Neuronal stem cell (in vitro differentiated cells): Measurements from ENCODE around the gene FXYD3.
A peak's percentile ranks its signal among the peaks of the same experiment; 100 is the strongest.
"Not testable (repeated sequence)": the region's sequence is repeated elsewhere in the genome, so short reads cannot be mapped to it uniquely, and the experiment has no call there.

Experiments
- DNase-seq: peaks from one replicate; pipeline ENCODE4 v3.0.0-alpha.2; 2013; ENCODE audit warnings: low spot score
- H2AFZ ChIP-seq: one replicate; pipeline ENCODE4 v1.6.1; 2013; ENCODE audit warnings: mild to moderate bottlenecking, low read length, inconsistent platforms
- H2AK5ac ChIP-seq: 2 replicates; pipeline ENCODE4 v1.6.1; 2013; ENCODE audit warnings: low read depth, mild to moderate bottlenecking, inconsistent platforms, low read length, moderate library complexity, mixed read lengths
- H2BK120ac ChIP-seq: 2 replicates; pipeline ENCODE4 v1.6.1; 2013; ENCODE audit warnings: low read depth, mild to moderate bottlenecking, inconsistent platforms, low read length, moderate library complexity, mixed read lengths
- H2BK12ac ChIP-seq: one replicate; pipeline ENCODE4 v1.6.1; 2013; ENCODE audit warnings: low read length, inconsistent platforms
- H2BK15ac ChIP-seq: 2 replicates; pipeline ENCODE4 v1.6.1; 2013; ENCODE audit warnings: mild to moderate bottlenecking, low read length, inconsistent platforms, mixed read lengths
- H2BK5ac ChIP-seq: one replicate; pipeline ENCODE4 v1.6.1; 2013; ENCODE audit warnings: inconsistent platforms, mild to moderate bottlenecking, low read length, moderate library complexity
- H3K14ac ChIP-seq: one replicate; pipeline ENCODE4 v1.6.1; 2013; ENCODE audit warnings: low read length, inconsistent platforms
- H3K18ac ChIP-seq: 2 replicates; pipeline ENCODE4 v1.6.1; 2013; ENCODE audit warnings: low read length, inconsistent platforms
- H3K23ac ChIP-seq: 2 replicates; pipeline ENCODE4 v1.6.1; 2013; ENCODE audit warnings: low read depth, mild to moderate bottlenecking, mixed read lengths, low read length, inconsistent platforms; ENCODE audit not compliant: poor library complexity
- H3K27ac ChIP-seq: replicated peaks from 3 replicates; pipeline ENCODE4 v1.5.1; 2013; ENCODE audit warnings: low read length, inconsistent platforms
- H3K27me3 ChIP-seq, 3 experiments: 2 replicates each; pipeline ENCODE4 v1.6.1; 2013; ENCODE audit warnings: low read length in 3 of 3, mild to moderate bottlenecking in 2 of 3, inconsistent platforms in 1 of 3, low read depth in 1 of 3, mixed read lengths in 1 of 3, moderate library complexity in 1 of 3; ENCODE audit not compliant: control insufficient read depth in 3 of 3, insufficient read depth in 3 of 3
- H3K36me3 ChIP-seq, 2 donors: replicated peaks in 1 of 2; 2 replicates each; pipeline ENCODE4 v1.6.1; 2013; ENCODE audit warnings: low read length in 2 of 2; ENCODE audit not compliant: control insufficient read depth in 2 of 2, insufficient read depth in 2 of 2
- H3K4ac ChIP-seq: 2 replicates; pipeline ENCODE4 v1.6.1; 2013; ENCODE audit warnings: inconsistent platforms, mild to moderate bottlenecking, low read length, moderate library complexity
- H3K4me1 ChIP-seq, 2 donors: 1 replicate in 1 of 2; 2 replicates in 1 of 2; pipeline ENCODE4 v1.6.1; 2013; ENCODE audit warnings: low read length in 2 of 2, low read depth in 1 of 2; ENCODE audit not compliant: control insufficient read depth in 2 of 2, insufficient read depth in 1 of 2
- H3K4me2 ChIP-seq: one replicate; pipeline ENCODE4 v1.6.1; 2013; ENCODE audit warnings: mild to moderate bottlenecking, low read length, inconsistent platforms; ENCODE audit not compliant: insufficient read depth, poor library complexity, severe bottlenecking
- H3K4me3 ChIP-seq, 2 donors: 2 replicates each; pipeline ENCODE4 v1.5.1; 2013; ENCODE audit warnings: low read length in 2 of 2, mild to moderate bottlenecking in 2 of 2, inconsistent platforms in 1 of 2, moderate library complexity in 1 of 2
- H3K79me1 ChIP-seq: one replicate; pipeline ENCODE4 v1.6.1; 2013; ENCODE audit warnings: low read depth, mild to moderate bottlenecking, inconsistent platforms, low read length, moderate library complexity
- H3K9ac ChIP-seq: one replicate; pipeline ENCODE4 v1.6.1; 2013; ENCODE audit warnings: mild to moderate bottlenecking, low read depth, low read length, inconsistent platforms; ENCODE audit not compliant: poor library complexity
- H3K9me3 ChIP-seq, 2 donors: replicated peaks in 1 of 2; 2 replicates each; pipeline versions ENCODE3 to v1.6.1; 2013; ENCODE audit warnings: low read length in 2 of 2, mild to moderate bottlenecking in 2 of 2, inconsistent platforms in 1 of 2, low read depth in 1 of 2, mixed read lengths in 1 of 2, moderate library complexity in 1 of 2; ENCODE audit not compliant: control insufficient read depth in 2 of 2, insufficient read depth in 1 of 2
- H4K8ac ChIP-seq: one replicate; pipeline ENCODE4 v1.6.1; 2013; ENCODE audit warnings: low read depth, mild to moderate bottlenecking, inconsistent platforms, low read length, moderate library complexity
- H4K91ac ChIP-seq: one replicate; pipeline ENCODE4 v1.6.1; 2013; ENCODE audit warnings: low read length, low read depth, mild to moderate bottlenecking, inconsistent platforms; ENCODE audit not compliant: poor library complexity
- WGBS, 2 donors: extraction: QIAGEN DNeasy Blood & Tissue Kit; methylation state at CpG; one replicate each; pipeline ENCODE4 v1.1.7; 2013; ENCODE audit warnings: missing lambda C conversion rate in 2 of 2, mixed read lengths in 1 of 2; ENCODE audit not compliant: insufficient read length in 2 of 2, insufficient replicate concordance in 1 of 2; ENCODE audit errors: extremely low coverage in 2 of 2; 5-methylcytosine and 5-hydroxymethylcytosine counted together

FXYD3 gene

DNA sequence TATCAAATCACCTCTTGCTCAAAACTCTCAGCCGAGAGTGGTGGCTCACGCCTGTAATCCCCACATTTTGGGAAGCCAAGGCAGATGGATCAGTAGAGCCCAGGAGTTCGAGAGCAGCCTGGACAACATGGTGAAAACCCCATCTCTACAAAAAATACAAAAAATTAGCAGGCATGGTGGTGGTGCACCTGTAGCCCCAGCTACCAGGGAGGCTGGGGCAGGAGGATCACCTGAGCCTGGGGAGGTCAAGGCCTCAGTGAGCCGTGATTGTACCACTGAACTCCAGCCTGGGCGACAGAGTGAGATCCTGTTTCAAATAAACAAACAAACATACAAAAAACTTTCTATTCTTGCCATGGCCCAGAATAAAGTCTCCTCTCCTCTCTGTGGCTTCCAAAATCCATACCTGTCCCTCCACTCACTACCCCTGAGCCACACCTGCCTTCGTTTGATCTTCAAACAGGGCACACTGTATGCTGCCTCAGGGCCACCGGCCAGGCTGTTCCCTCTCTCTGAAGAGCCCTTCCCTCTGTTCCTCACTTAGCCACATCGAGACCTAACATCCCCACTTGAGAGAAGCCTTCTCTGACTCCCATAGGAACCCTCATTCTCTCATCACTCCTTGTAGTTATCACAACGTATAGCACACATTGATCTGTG lies 12.9 kb downstream of the FXYD3 start:
- Histone ChIP-seq H3K9me3 (peaks cover 0 to 2% of the 10 kb centered on the region in 2 donors), H3K4me2 (no peak overlapping the region), H2BK15ac (no peak overlapping the region), H2BK5ac (no peak overlapping the region), H3K79me1 (no peaks in the 10 kb centered on the region), H4K91ac (no peak overlapping the region), H2AFZ (no peak overlapping the region), H3K14ac (no peak overlapping the region), H3K4me1 (peaks cover 0 to 5% of the 10 kb centered on the region in 2 donors), H4K8ac (no peak overlapping the region), H3K36me3 (peaks cover 0 to 2% of the 10 kb centered on the region in 2 donors), H3K23ac (no peak overlapping the region), H3K4ac (no peak overlapping the region), H3K18ac (no peak overlapping the region), H3K27ac (no peak overlapping the region), H2BK12ac (no peak overlapping the region), H2AK5ac (no peak overlapping the region), H2BK120ac (no peak overlapping the region), H3K27me3 (peaks cover 0 to 20% (median 0%) of the 10 kb centered on the region in 3 experiments), H3K9ac (no peak overlapping the region), H3K4me3 (no peak overlapping the region)
- no peak for DNase-seq
- WGBS, 2 donors, result no CpG with 5 or more reads among the region's 9 CpGs

- H2BK5ac ChIP-seq, H3K9me3 ChIP-seq, H2AFZ ChIP-seq, H2BK120ac ChIP-seq, DNase-seq, H3K14ac ChIP-seq, H3K4ac ChIP-seq, H4K8ac ChIP-seq, H3K27ac ChIP-seq, H3K18ac ChIP-seq, H3K23ac ChIP-seq, H3K4me2 ChIP-seq, H3K79me1 ChIP-seq, H2BK12ac ChIP-seq, H2BK15ac ChIP-seq, H3K4me1 ChIP-seq, H2AK5ac ChIP-seq, H3K4me3 ChIP-seq, H4K91ac ChIP-seq, H3K9ac ChIP-seq, H3K36me3 ChIP-seq: not testable (repeated sequence)
- peaks cover 0 to 20% (median 0%) of the 10 kb centered on the region in 3 experiments for H3K27me3 ChIP-seq
- no CpG with 5 or more reads among the region's 14 CpGs for WGBS, 2 donors
Observed at GRCh38 chr19:35129724-35130274, 14.2 kb downstream of the FXYD3 start.

GRCh38 chr19:35130761-35131720 lies 15.4 kb downstream of the FXYD3 start:
- Histone ChIP-seq H2AFZ (no peak overlapping the region), H4K8ac (peak overlapping the region; percentile 7), H3K4ac (no peak overlapping the region), H3K4me2 (no peak overlapping the region), H3K79me1 (no peaks in the 10 kb centered on the region), H3K27ac (no peak overlapping the region), H3K23ac (no peak overlapping the region), H4K91ac (no peak overlapping the region), H3K14ac (no peak overlapping the region), H2BK12ac (no peak overlapping the region), H2AK5ac (peak overlapping the region; percentile 24), H2BK5ac (no peak overlapping the region), H3K4me3 (no peak overlapping the region), H3K27me3 (peaks cover 0 to 20% (median 0%) of the 10 kb centered on the region in 3 experiments), H3K36me3 (peaks cover 0 to 2% of the 10 kb centered on the region in 2 donors), H2BK120ac (no peak overlapping the region), H2BK15ac (peak overlapping the region; percentile 15), H3K18ac (no peak overlapping the region), H3K9me3 (peaks cover 0 to 2% of the 10 kb centered on the region in 2 donors), H3K4me1 (peaks cover 2 to 6% of the 10 kb centered on the region in 2 donors), H3K9ac (no peak overlapping the region)
- WGBS, 2 donors, result no CpG with 5 or more reads among the region's 31 CpGs
- DNase-seq, result no peak

- Histone ChIP-seq H3K14ac (no peak overlapping the region), H4K91ac (no peak overlapping the region), H3K4me3 (no peak overlapping the region), H3K9me3 (peaks cover 0 to 2% of the 10 kb centered on the region in 2 donors), H3K27ac (no peak overlapping the region), H3K4ac (no peak overlapping the region), H3K4me1 (peaks cover 2 to 4% of the 10 kb centered on the region in 2 donors), H2AK5ac (no peak overlapping the region), H2BK5ac (no peak overlapping the region), H2BK15ac (peak overlapping the region; percentile 15), H2BK12ac (no peak overlapping the region), H3K36me3 (peaks cover 0 to 2% of the 10 kb centered on the region in 2 donors), H3K79me1 (no peaks in the 10 kb centered on the region), H2AFZ (no peak overlapping the region), H3K4me2 (no peak overlapping the region), H3K23ac (no peak overlapping the region), H3K27me3 (peaks cover 0 to 16% (median 0%) of the 10 kb centered on the region in 3 experiments), H2BK120ac (no peak overlapping the region), H4K8ac (no peak overlapping the region), H3K9ac (no peak overlapping the region), H3K18ac (no peak overlapping the region)
- DNase-seq, result no peak
Observed at GRCh38 chr19:35132254-35132653, 16.6 kb downstream of the FXYD3 start.
